ENCODE data around the gene RAPGEF2.
"Not testable (repeated sequence)": the region's sequence is repeated elsewhere in the genome, so short reads cannot be mapped to it uniquely, and the experiment has no call there.

The RAPGEF2 gene

DNA sequence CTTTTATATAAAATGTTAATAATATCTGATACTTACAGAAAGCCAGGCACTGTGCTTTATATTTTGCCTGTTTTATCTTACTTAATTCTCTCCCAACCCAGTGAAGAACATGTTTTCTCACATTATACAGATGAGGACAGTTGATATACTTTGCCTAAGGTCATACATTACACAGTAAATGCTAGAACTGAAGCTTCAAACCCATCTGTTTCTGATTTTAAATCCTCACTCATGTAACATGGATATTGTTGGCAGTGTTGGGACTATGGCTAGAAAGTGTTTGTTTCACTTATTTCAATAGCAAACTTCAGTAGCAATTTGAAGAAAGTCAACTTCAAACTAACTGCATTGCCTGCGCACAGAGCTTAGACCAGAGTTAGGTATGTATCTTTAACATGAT, 57.4 kb downstream of the RAPGEF2 start:
- DNase-seq (ENCODE audit: low spot score) = no peak

GRCh38 chr4:159161436-159161835, 58.6 kb downstream of the RAPGEF2 start:
- not testable (repeated sequence) for DNase-seq (ENCODE audit: low spot score)

GRCh38 chr4:159162576-159162975, 59.7 kb downstream of the RAPGEF2 start:
- DNase-seq (ENCODE audit: low spot score) = no peak

GRCh38 chr4:159163521-159163920, 60.6 kb downstream of the RAPGEF2 start:
- no peak for DNase-seq (ENCODE audit: low spot score)

GRCh38 chr4:159169404-159170302, 66.8 kb downstream of the RAPGEF2 start:
- DNase-seq (ENCODE audit: low spot score) = no peak

- DNase-seq (ENCODE audit: low spot score) = no peak
Observed at GRCh38 chr4:159171287-159171686, 68.4 kb downstream of the RAPGEF2 start.

DNA sequence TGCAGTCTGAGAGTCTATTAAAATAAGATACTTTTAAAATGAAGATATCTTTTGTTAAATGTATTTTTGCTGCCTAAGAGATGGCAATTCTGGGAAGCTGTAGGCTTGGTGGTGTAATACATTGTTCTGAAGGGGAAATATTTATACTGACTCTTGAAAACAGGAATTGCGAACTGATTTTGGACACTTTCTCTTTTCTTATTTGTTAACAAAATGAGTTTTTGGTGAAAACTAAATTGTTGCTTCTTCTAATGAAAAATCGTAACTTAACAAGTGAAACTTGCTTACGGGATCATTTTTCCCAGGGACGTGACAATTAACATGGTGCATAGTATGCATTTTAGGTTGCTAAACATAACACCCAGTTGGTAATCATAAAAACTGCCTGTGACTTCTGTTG, 71.0 kb downstream of the RAPGEF2 start:
- no peak for DNase-seq (ENCODE audit: low spot score)

DNA sequence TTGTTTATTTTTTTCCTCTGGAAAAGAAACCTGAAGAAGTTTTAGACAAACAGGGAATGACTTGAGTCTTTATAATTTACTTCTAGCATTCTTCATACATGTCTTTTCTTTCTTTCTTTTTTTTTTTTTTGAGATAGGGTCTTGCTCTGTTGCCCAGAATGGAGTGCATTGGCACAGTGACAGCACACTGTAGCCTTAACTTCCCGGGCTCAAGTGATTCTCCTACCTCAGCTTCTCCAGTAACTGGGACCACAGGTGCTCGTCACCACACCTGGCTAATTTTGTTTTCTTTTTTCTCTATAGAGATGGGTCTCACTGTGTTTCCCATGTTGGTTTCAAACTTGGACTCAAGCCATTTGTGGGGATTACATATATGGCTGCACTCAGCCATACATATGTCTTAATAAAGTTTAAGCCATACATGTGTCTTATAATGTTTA, 71.8 kb downstream of the RAPGEF2 start:
- no peak for DNase-seq (ENCODE audit: low spot score)

DNA sequence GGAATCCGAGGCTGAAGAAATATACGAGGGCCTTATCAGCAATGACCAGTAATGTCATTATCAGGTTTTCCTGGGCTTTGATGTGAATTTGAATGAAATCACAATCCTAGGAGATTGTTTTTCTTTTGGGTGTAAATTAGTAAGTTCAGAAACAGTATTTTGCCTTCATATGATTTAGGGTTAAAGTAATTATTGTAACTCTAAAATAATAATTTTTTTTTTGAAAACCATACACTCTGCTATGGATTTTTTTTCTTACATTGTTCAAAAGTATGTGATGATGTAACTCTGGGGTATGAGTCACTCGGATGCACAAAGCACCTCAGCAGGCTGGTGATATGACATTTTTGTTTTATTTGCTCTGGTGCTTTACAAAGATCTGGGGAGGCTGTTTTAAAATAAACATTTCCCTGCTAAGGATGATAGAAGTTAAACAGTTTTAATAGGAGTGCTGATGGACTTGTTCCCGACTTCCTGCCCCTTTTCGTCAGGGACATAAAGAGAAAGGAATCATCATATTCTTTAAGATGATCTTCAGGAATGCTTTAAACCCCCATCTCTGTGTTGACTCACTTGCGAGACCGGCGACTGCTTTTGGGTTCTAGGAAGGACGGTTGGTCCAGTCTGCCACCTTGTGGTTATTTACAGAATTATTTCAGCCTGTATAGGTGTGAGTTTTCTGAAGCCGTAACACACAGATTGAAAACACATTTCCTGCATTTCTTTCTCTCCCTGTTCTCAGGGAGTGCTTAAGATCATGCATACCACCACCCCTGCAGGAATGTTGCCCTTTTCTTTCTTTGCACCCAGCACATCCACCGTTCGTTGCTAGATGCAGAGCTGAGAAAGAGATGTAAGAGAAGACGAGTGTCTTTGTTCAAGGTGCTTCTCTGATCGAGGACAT, 72.5 kb downstream of the RAPGEF2 start:
- DNase-seq (ENCODE audit: low spot score) = peak; percentile 68

DNA sequence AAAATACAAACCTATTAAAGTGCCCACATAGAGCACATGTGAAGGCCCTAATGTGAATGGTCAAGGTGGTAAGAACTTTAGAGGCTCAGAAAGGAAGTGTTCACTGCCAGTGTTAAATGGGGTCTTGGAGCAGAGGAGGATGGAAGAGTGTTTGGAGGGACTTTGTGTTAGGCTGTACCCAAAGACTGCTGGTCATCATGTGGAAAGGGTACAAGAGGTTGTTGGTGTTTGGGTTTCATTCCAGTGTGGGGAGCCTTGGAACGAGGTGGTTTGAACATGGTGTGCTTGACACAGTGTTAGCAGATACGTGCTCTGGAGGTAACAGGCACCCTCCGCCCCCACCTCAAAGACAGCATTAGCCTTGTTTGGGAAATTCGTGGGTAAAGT, 73.1 kb downstream of the RAPGEF2 start:
- DNase-seq (ENCODE audit: low spot score) = no peak

GRCh38 chr4:159177265-159178150, 74.6 kb downstream of the RAPGEF2 start:
- no peak for DNase-seq (ENCODE audit: low spot score)

- DNase-seq (ENCODE audit: low spot score) = no peak
Observed at GRCh38 chr4:159178151-159178546, 75.3 kb downstream of the RAPGEF2 start.

DNA sequence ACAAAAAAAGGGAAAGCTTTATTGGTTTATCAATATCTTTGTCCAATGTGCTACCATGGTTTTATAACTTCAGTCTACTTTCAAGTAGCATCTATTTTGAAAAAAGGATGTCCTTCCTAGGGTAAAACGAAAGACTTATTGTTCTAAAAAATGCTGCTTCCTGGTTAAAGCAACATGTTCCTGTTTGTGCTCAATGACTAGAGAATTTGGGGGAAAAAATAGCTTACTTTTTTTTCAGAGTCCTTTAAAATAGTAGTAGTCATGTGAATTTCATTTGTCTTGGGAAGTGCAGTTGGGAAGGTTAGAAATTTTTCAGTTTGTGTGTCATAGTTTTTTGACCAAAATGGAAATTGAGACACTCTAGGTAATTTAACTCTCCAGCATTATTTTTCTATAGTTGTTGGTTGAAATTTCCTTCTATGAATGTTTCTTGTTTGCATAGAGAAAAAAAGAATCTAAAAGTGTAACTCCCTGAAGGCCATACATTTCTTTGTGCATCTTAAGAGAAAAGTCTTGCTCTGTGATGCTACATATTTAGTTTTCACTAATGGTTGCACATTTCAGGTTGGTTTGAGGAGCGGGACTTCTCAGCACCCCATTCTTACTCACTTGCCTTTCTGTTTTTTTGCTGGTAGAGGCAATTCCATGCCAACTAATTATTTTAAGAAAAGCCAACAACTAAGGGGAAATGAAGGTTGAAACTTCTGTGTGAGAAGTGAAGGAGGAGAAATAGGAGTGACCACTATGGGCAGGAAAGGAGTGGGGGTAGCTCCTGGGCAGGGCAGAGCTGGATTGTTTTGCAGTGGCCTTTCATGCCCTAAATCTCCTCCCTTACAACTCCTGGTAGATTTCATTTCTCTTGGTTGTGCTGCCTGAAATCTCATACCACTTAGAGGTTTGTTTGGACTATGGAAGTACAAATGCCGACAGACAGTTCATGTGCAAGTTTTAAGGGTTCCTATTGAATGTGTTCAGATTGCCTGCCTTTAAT, 76.4 kb downstream of the RAPGEF2 start:
- DNase-seq (ENCODE audit: low spot score) = no peak

GRCh38 chr4:159183885-159184605, 81.2 kb downstream of the RAPGEF2 start:
- DNase-seq (ENCODE audit: low spot score) = not testable (repeated sequence)

GRCh38 chr4:159185591-159186023, 82.7 kb downstream of the RAPGEF2 start:
- no peak for DNase-seq (ENCODE audit: low spot score)

- DNase-seq (ENCODE audit: low spot score) = no peak
Observed at GRCh38 chr4:159188646-159189045, 85.8 kb downstream of the RAPGEF2 start.

- DNase-seq (ENCODE audit: low spot score) = no peak
Observed at GRCh38 chr4:159190651-159191050, 87.8 kb downstream of the RAPGEF2 start.

DNA sequence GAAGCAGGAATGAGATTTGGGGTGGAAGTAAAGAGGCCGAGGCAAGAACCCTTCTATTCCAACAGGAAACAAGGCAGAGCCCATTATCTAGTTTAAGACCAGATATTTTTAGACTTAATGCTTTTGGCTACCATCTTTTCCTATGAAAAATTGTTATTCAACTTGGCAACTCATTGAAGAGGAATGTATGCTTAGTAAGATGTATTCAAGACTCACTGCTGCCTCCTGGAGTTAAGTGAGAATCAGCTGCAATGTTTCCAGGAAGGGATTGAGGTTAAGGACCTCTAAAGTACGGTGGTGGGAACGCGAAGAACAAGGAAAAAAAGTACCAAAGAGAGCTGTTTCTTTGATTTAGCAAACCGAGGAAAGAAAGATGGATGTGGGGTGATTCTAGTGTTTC, 89.1 kb downstream of the RAPGEF2 start:
- no peak for DNase-seq (ENCODE audit: low spot score)

DNA sequence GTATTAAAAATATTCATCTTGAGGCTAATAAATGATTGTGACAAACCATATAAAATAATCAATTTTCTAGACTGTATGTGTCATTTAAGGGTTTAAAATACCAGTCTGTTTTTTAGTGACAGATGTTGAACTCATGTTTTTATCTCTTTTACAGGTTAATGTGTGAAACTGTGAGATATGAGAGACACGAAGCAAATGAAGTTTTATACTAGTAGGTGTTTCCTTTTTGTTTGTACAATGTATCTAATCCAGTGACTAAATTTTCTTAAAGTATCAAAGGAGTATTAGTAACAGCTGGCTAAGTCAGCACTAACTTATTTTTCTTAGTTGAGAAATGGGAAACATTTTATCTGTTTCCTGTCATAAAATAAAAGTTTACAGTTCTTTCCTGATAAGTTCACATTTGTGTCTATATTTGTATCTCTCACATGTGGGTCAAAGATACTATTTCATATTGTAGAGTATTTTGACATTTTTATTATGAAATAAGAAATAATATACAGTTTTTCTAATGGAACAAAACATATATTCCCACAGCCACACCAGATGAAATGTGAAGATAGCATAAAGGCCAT, 90.3 kb downstream of the RAPGEF2 start:
- DNase-seq (ENCODE audit: low spot score) = no peak

Data from ecto neural progenitor cell (in vitro differentiated cells).